H9 (cell line): ENCODE results near the gene C1orf122. TPM values are rescaled to one million over a fixed set of nuclear protein-coding genes. Genes with fewer than 3 reads are reported as not detected.

Experiments used
- DNase-seq: peaks from one replicate; pipeline ENCODE4 v3.0.0-alpha.2; 2017
- H2AFZ ChIP-seq: one replicate; pipeline ENCODE4 v1.6.1; 2013; ENCODE audit warnings: mild to moderate bottlenecking, low read length, control low read depth, moderate library complexity
- H2AK5ac ChIP-seq: 2 replicates; pipeline ENCODE4 v1.6.1; 2013; ENCODE audit warnings: low read length, control low read depth, mixed read lengths; ENCODE audit not compliant: insufficient read length
- H2BK120ac ChIP-seq: one replicate; pipeline ENCODE4 v1.6.1; 2013; ENCODE audit warnings: low read depth, mild to moderate bottlenecking, low read length, control low read depth, inconsistent platforms; ENCODE audit not compliant: poor library complexity, severe bottlenecking
- H2BK12ac ChIP-seq: 2 replicates; pipeline ENCODE4 v1.6.1; 2013; ENCODE audit warnings: low read length, control low read depth, mixed read lengths, low read depth; ENCODE audit not compliant: insufficient read length
- H2BK15ac ChIP-seq: 2 replicates; pipeline ENCODE4 v1.6.1; 2013; ENCODE audit warnings: low read depth, low read length, control low read depth
- H2BK20ac ChIP-seq: one replicate; pipeline ENCODE4 v1.6.1; 2013; ENCODE audit warnings: low read depth, mild to moderate bottlenecking, low read length, control low read depth, inconsistent platforms; ENCODE audit not compliant: poor library complexity, severe bottlenecking
- H2BK5ac ChIP-seq: 2 replicates; pipeline ENCODE4 v1.6.1; 2013; ENCODE audit warnings: low read length, control low read depth, mixed read lengths; ENCODE audit not compliant: insufficient read length
- H3K14ac ChIP-seq: 2 replicates; pipeline ENCODE4 v1.6.1; 2013; ENCODE audit warnings: low read length, control low read depth; ENCODE audit not compliant: insufficient read depth
- H3K18ac ChIP-seq: 2 replicates; pipeline ENCODE4 v1.6.1; 2013; ENCODE audit warnings: low read depth, mild to moderate bottlenecking, mixed read lengths, low read length, control low read depth; ENCODE audit not compliant: insufficient read length
- H3K23ac ChIP-seq: 2 replicates; pipeline ENCODE4 v1.6.1; 2013; ENCODE audit warnings: low read length, control low read depth, mixed read lengths, low read depth; ENCODE audit not compliant: insufficient read length
- H3K23me2 ChIP-seq: 2 replicates; pipeline ENCODE4 v1.6.1; 2013; ENCODE audit warnings: low read depth, mild to moderate bottlenecking, mixed read lengths, low read length, control low read depth; ENCODE audit not compliant: insufficient read length, poor library complexity, severe bottlenecking
- H3K27ac ChIP-seq: 2 replicates; pipeline ENCODE4 v1.5.1; 2013; ENCODE audit warnings: low read length, control low read depth, mixed read lengths, low read depth; ENCODE audit not compliant: insufficient read length
- H3K27me3 ChIP-seq: 2 replicates; pipeline ENCODE4 v1.6.1; 2013; ENCODE audit warnings: low read length, control low read depth, inconsistent platforms; ENCODE audit not compliant: insufficient read depth
- H3K4ac ChIP-seq: 2 replicates; pipeline ENCODE4 v1.6.1; 2013; ENCODE audit warnings: low read depth, mild to moderate bottlenecking, control low read depth, inconsistent platforms, low read length, moderate library complexity
- H3K4me1 ChIP-seq: 2 replicates; pipeline ENCODE4 v1.6.1; 2013; ENCODE audit warnings: low read length, control low read depth, inconsistent platforms; ENCODE audit not compliant: insufficient read depth
- H3K4me2 ChIP-seq: 2 replicates; pipeline ENCODE4 v1.6.1; 2013; ENCODE audit warnings: low read length, control low read depth, mixed read lengths; ENCODE audit not compliant: insufficient read length, insufficient read depth
- H3K56ac ChIP-seq: 2 replicates; pipeline ENCODE4 v1.6.1; 2013; ENCODE audit warnings: low read depth, mild to moderate bottlenecking, mixed read lengths, low read length, control low read depth; ENCODE audit not compliant: insufficient read length
- H3K79me1 ChIP-seq: 2 replicates; pipeline ENCODE4 v1.6.1; 2013; ENCODE audit warnings: low read depth, mild to moderate bottlenecking, moderate library complexity, low read length, control low read depth, inconsistent platforms; ENCODE audit not compliant: insufficient read depth, poor library complexity, severe bottlenecking
- H3K79me2 ChIP-seq: 2 replicates; pipeline ENCODE4 v1.6.1; 2013; ENCODE audit warnings: low read length, control low read depth, inconsistent platforms; ENCODE audit not compliant: insufficient read depth
- H3K9ac ChIP-seq: 2 replicates; pipeline ENCODE4 v1.6.1; 2013; ENCODE audit warnings: low read length, control low read depth, mixed read lengths; ENCODE audit not compliant: insufficient read length; ENCODE audit errors: extremely low read depth
- H3K9me3 ChIP-seq: one replicate; pipeline ENCODE4 v1.6.1; 2013; ENCODE audit warnings: low read depth, low read length, inconsistent platforms; ENCODE audit not compliant: control insufficient read depth
- H3T11ph ChIP-seq: one replicate; pipeline ENCODE4 v1.6.1; 2013; ENCODE audit warnings: mild to moderate bottlenecking, low read length, control low read depth, inconsistent platforms
- H4K20me1 ChIP-seq: one replicate; pipeline ENCODE4 v1.6.1; 2013; ENCODE audit not compliant: control insufficient read depth, insufficient read length, insufficient read depth
- H4K5ac ChIP-seq: 2 replicates; pipeline ENCODE4 v1.6.1; 2013; ENCODE audit warnings: low read depth, mild to moderate bottlenecking, mixed read lengths, low read length, control low read depth; ENCODE audit not compliant: insufficient read length
- H4K8ac ChIP-seq: replicated peaks from 2 replicates; pipeline ENCODE4 v1.6.1; 2013; ENCODE audit warnings: low read length, control low read depth, mixed read lengths, low read depth; ENCODE audit not compliant: insufficient read length
- H4K91ac ChIP-seq: 2 replicates; pipeline ENCODE4 v1.6.1; 2013; ENCODE audit warnings: low read depth, mild to moderate bottlenecking, moderate library complexity, mixed read lengths, low read length, control low read depth; ENCODE audit not compliant: insufficient read length
- H3K27ac Mint-ChIP-seq, 3 experiments: 2 replicates in 2 of 3; 3 replicates in 1 of 3; pipeline ENCODE4 v1.8.0; 2020 to 2021; ENCODE audit warnings: mixed read lengths in 3 of 3, mild to moderate bottlenecking in 1 of 3, moderate library complexity in 1 of 3
- H3K27me3 Mint-ChIP-seq: 2 replicates; pipeline ENCODE4 v1.8.0; 2021; ENCODE audit warnings: low read depth, mild to moderate bottlenecking, moderate library complexity, mixed read lengths
- H3K36me3 Mint-ChIP-seq, 3 experiments: 2 replicates in 2 of 3; 3 replicates in 1 of 3; pipeline ENCODE4 v1.8.0; 2020 to 2021; ENCODE audit warnings: low read depth in 3 of 3, mixed read lengths in 3 of 3; ENCODE audit not compliant: insufficient read depth in 1 of 3
- H3K4me1 Mint-ChIP-seq, 2 experiments: 2 replicates each; pipeline ENCODE4 v1.8.0; 2020; ENCODE audit warnings: mixed read lengths in 2 of 2
- H3K4me3 Mint-ChIP-seq, 2 experiments: 2 replicates in 1 of 2; 3 replicates in 1 of 2; pipeline ENCODE4 v1.8.0; 2020 to 2021; ENCODE audit warnings: mild to moderate bottlenecking in 2 of 2, mixed read lengths in 2 of 2, moderate library complexity in 1 of 2
- H3K9me3 Mint-ChIP-seq, 2 experiments: 2 replicates in 1 of 2; 3 replicates in 1 of 2; pipeline ENCODE4 v1.8.0; 2020; ENCODE audit warnings: mild to moderate bottlenecking in 2 of 2, mixed read lengths in 2 of 2, moderate library complexity in 1 of 2
- WGBS: extraction: QIAGEN DNeasy Blood & Tissue Kit; methylation state at CpG from one replicate; pipeline ENCODE4 v1.1.7; 2013; ENCODE audit warnings: missing lambda C conversion rate, low lambda C conversion rate, mixed read lengths; ENCODE audit not compliant: insufficient read length; ENCODE audit errors: extremely low coverage; 5-methylcytosine and 5-hydroxymethylcytosine counted together
- total RNA-seq: library from RNA; stranded (reverse); gene quantifications from 2 replicates; pipeline ENCODE4 v1.2.1, GENCODE V29; 2021
- TF ChIP-seq, protein P1 (sequence below): fragments of 200-600 bp; sonication (generic); conservative IDR thresholded peaks from 3 replicates; pipeline ENCODE4 v1.8.0; 2021; ENCODE audit warnings: antibody characterized with exemption, mild to moderate bottlenecking

Gene C1orf122
- total RNA-seq, 1 experiment from 2014 or later, result 59.3 TPM

- H3K4me1 Mint-ChIP-seq, result no peaks in the 10 kb centered on the region
- DNase-seq, result no peak
- no peaks in the 10 kb centered on the region for H3K79me2 ChIP-seq
- H4K91ac ChIP-seq, result no peak overlapping the region
- no peaks in the 10 kb centered on the region for H3K79me1 ChIP-seq
- WGBS, result no CpG with 5 or more reads among the region's 3 CpGs
- H2AFZ ChIP-seq, result no peak overlapping the region
- no peaks in the 10 kb centered on the region for H3K27me3 ChIP-seq
- no peak overlapping the region for H3K27ac Mint-ChIP-seq
- no peak overlapping the region for H3T11ph ChIP-seq
- H4K8ac ChIP-seq, result no peak overlapping the region
- no peak overlapping the region for H2BK120ac ChIP-seq
- no peaks in the 10 kb centered on the region for H3K23me2 ChIP-seq
- peaks cover 5 to 27% (median 9%) of the 10 kb centered on the region in 3 experiments; a peak in 6 of 7 replicates for H3K36me3 Mint-ChIP-seq
- H3K9me3 Mint-ChIP-seq, result no peaks in the 10 kb centered on the region
- no peak overlapping the region for H3K18ac ChIP-seq
- no peak overlapping the region for H2AK5ac ChIP-seq
- no peak overlapping the region for H2BK5ac ChIP-seq
- no peak overlapping the region for H3K14ac ChIP-seq
- no peak overlapping the region for H3K27ac ChIP-seq
- no peak overlapping the region for H3K4me2 ChIP-seq
- H2BK12ac ChIP-seq, result no peak overlapping the region
- no peaks in the 10 kb centered on the region for H3K27me3 Mint-ChIP-seq
- H3K4me1 ChIP-seq, result no peaks in the 10 kb centered on the region
- H3K9me3 ChIP-seq, result no peaks in the 10 kb centered on the region
- H3K9ac ChIP-seq, result no peak overlapping the region
- H3K4ac ChIP-seq, result no peak overlapping the region
- no peaks in the 10 kb centered on the region for H4K20me1 ChIP-seq
- no peak overlapping the region for H2BK20ac ChIP-seq
- no peak overlapping the region for H3K4me3 Mint-ChIP-seq
- no peak overlapping the region for H3K23ac ChIP-seq
- TF ChIP-seq, protein P1, sequence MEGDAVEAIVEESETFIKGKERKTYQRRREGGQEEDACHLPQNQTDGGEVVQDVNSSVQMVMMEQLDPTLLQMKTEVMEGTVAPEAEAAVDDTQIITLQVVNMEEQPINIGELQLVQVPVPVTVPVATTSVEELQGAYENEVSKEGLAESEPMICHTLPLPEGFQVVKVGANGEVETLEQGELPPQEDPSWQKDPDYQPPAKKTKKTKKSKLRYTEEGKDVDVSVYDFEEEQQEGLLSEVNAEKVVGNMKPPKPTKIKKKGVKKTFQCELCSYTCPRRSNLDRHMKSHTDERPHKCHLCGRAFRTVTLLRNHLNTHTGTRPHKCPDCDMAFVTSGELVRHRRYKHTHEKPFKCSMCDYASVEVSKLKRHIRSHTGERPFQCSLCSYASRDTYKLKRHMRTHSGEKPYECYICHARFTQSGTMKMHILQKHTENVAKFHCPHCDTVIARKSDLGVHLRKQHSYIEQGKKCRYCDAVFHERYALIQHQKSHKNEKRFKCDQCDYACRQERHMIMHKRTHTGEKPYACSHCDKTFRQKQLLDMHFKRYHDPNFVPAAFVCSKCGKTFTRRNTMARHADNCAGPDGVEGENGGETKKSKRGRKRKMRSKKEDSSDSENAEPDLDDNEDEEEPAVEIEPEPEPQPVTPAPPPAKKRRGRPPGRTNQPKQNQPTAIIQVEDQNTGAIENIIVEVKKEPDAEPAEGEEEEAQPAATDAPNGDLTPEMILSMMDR, result no peak
- H3K56ac ChIP-seq, result no peak overlapping the region
- H2BK15ac ChIP-seq, result no peak overlapping the region
- H4K5ac ChIP-seq, result no peak overlapping the region
Measured at GRCh38 chr1:37841652-37842051, 34.1 kb downstream of the C1orf122 start.
